GM18526 (cell line): ENCODE data around the gene CMIP.

Experiments
- POLR2A ChIP-seq: IDR thresholded peaks from 3 replicates; pipeline ENCODE4 v1.6.1; 2011; ENCODE audit not compliant: insufficient read length; ENCODE audit errors: extremely low read depth

CMIP gene

GRCh38 chr16:81752876-81753227, 308.2 kb downstream of the CMIP start:
- TF ChIP-seq POLR2A: no peak

GRCh38 chr16:81754858-81755257, 310.2 kb downstream of the CMIP start:
- no peak for TF ChIP-seq POLR2A

GRCh38 chr16:81755915-81756614, 311.5 kb downstream of the CMIP start:
- no peak for TF ChIP-seq POLR2A

- no peak for TF ChIP-seq POLR2A
Measured at GRCh38 chr16:81756615-81757356, 312.2 kb downstream of the CMIP start.

GRCh38 chr16:81758376-81758775, 313.8 kb downstream of the CMIP start:
- no peak for TF ChIP-seq POLR2A
